Choroid plexus epithelial cell (primary cell): ENCODE measurements around the gene HHATL.
A peak's percentile ranks its signal among the peaks of the same experiment; 100 is the strongest.

Source experiments
- DNase-seq: peaks from one replicate; pipeline ENCODE4 v3.0.0-alpha.2; 2010; ENCODE audit warnings: low read depth
- H3K4me3 ChIP-seq: 2 replicates; pipeline ENCODE4 v1.5.1; 2011; ENCODE audit warnings: low read depth, mild to moderate bottlenecking, control low read depth, low read length, moderate library complexity
- TF ChIP-seq, protein P1 (sequence below): conservative IDR thresholded peaks from 2 replicates; pipeline ENCODE4 v1.5.1; 2011; ENCODE audit warnings: low read depth, mild to moderate bottlenecking, control low read depth, inconsistent platforms, low read length, moderate library complexity

HHATL gene

DNA sequence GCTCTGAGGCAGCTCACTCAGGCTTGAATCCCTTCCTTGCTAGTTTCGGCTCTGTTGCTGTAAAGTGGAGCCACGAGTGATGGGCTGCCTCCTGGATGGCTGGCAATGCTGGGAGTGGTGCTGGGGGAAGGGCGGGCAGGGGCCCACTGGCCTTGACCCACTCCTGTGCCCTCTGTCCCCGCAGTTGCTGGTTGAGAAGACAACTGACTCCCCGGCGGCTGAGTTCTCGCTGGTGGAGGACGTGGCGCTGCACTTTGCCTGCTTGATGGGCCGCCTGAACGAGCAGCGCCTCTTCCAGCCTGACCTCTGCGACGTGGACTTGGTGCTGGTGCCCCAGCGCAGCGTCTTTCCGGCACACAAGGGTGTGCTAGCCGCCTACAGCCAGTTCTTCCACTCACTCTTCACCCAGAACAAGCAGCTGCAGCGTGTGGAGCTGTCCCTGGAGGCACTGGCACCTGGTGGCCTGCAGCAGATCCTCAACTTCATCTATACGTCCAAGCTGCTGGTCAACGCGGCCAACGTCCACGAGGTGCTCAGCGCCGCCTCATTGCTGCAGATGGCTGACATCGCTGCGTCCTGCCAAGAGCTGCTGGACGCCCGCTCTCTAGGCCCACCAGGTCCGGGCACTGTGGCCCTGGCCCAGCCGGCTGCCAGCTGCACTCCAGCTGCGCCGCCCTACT lies 44.4 kb downstream of the HHATL start:
- TF ChIP-seq, protein P1, sequence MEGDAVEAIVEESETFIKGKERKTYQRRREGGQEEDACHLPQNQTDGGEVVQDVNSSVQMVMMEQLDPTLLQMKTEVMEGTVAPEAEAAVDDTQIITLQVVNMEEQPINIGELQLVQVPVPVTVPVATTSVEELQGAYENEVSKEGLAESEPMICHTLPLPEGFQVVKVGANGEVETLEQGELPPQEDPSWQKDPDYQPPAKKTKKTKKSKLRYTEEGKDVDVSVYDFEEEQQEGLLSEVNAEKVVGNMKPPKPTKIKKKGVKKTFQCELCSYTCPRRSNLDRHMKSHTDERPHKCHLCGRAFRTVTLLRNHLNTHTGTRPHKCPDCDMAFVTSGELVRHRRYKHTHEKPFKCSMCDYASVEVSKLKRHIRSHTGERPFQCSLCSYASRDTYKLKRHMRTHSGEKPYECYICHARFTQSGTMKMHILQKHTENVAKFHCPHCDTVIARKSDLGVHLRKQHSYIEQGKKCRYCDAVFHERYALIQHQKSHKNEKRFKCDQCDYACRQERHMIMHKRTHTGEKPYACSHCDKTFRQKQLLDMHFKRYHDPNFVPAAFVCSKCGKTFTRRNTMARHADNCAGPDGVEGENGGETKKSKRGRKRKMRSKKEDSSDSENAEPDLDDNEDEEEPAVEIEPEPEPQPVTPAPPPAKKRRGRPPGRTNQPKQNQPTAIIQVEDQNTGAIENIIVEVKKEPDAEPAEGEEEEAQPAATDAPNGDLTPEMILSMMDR, result no peak
- H3K4me3 ChIP-seq, result no peak overlapping the region

DNA sequence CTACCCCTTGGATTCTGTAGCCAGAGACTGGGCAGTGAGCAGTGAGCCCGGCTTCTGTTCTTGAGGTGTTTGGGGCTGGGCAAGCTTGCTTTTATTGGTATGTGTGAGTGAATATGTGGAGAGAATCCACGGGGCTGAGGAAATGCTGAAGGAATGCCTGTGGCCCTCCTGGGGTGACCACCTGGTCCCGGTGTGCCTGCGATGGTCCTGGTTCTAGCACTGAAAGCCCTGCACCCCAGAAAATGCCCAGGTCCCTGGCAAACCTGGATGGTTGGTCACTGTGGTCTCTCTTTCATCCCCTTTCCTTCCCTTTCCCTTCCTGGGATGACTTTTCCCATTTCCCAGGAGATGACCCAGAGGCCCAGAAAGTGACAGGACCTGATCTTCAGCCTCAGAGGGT lies 44.9 kb downstream of the HHATL start:
- no peak overlapping the region for H3K4me3 ChIP-seq
- no peak for DNase-seq
- TF ChIP-seq, protein P1, result no peak

More for the DNA sequence above, 44.4 kb downstream of the HHATL start:
- DNase-seq, result no peak

DNA sequence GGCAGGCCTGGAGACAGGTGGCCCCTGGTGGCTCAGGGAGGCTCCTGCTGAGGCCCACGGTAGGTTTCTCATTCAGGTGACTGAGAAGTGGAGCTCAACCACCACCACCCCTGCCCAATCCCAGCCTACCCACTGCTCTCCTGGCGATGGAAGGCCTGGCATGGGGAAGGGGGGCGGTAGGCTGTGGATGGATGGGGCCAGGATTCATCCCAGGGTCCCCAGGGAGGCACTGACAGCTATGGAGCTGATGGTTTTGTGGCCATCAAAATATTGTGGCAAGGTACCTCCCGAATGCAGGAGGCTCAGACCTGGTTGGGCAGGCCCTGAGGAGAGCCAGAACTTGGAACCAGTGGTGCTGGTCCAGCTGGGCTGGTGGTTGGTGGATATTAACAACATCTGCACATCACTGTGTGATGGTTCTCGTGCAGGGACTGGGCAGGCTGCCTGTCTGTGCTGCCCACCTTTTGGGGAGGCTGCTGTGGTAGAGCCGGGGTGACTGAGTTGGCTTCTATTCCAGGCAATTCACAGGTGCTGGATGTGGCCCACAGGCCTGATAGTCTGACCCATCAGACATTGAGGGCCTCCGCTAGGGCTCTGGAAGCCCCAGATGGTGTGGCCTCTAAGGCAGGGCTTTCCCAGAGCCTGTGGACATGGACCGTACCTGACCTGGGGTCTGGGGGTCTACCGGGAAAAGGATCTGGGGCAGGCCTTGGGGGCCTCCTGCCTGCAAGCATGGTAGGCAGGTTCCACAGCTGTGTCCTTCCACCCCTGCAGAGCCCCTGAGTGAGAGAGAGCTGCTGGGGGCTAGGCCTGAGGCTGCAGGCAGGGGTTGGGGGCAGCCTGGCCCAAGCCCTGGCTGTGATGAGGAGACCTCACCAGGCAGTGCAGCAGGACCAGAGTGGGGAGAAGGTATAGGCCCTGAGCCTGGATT lies 45.7 kb downstream of the HHATL start:
- H3K4me3 ChIP-seq, result no peak overlapping the region
- TF ChIP-seq, protein P1, result no peak

DNA sequence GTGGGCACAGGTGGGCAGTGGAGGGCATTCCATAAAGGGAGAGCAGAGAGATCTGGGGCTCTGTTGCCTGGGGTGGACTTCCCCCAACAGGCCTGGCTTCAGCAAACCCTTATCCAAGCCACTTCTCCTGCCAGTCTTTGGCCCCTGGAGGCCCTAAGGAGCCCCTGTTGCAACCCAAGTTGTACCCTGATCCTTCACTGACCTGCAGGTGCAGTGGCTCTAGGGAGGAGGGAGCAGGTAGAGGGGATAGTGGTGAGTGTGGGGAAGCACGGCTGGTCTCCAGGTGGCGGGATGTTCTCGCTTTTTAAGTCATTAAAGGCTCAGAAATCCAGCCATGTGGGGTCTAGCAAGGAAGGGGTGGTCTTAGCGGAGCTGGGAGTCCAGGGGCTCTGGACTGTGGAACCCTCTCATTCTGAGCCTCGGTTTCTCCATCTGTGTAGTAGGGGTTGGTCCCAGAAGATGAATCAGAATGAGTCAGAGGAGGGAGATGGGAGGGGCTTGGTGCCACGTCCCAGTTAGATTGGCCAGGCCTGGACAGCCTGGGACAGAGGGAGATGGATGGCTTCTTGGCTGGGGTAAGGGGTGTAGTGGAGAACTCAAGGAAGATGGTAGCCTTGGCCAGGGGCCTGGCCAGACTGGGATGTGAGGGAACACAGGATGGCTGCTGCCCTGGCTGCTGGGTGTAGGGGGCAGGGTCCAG lies 46.5 kb downstream of the HHATL start:
- H3K4me3 ChIP-seq, result no peak overlapping the region
- peak; percentile 38 for DNase-seq
- TF ChIP-seq, protein P1, result no peak

More for the DNA sequence above, 45.7 kb downstream of the HHATL start:
- no peak for DNase-seq

DNA sequence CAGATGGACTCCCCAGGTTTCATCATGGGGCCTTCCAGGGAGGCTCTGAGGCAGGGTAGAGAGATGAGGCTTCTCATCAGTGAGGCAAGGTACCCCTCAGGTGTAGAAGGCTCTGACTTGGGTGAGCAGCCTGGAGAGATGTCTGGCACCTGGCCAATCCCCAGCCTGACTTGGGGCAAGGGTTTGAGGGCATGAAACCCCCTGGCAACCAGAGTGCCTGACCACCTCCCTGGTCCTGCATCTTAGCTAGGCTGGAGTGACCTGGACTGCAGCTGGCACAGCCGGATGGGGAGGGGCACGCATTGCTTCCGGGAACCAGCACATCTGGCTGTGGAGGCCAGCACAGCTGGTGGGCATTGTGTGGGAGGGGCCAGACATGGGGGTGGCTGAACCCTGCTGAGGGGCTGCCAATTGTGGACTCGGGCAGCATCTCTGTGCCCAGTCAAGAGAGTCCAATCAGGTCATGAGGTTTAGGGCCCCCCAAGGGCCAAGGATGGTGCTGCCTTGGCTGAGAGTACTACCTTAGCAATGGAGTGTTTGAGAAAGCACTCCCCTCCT lies 47.2 kb downstream of the HHATL start:
- TF ChIP-seq, protein P1, result no peak
- no peak for DNase-seq
- H3K4me3 ChIP-seq, result peak overlapping the region; percentile 83

DNA sequence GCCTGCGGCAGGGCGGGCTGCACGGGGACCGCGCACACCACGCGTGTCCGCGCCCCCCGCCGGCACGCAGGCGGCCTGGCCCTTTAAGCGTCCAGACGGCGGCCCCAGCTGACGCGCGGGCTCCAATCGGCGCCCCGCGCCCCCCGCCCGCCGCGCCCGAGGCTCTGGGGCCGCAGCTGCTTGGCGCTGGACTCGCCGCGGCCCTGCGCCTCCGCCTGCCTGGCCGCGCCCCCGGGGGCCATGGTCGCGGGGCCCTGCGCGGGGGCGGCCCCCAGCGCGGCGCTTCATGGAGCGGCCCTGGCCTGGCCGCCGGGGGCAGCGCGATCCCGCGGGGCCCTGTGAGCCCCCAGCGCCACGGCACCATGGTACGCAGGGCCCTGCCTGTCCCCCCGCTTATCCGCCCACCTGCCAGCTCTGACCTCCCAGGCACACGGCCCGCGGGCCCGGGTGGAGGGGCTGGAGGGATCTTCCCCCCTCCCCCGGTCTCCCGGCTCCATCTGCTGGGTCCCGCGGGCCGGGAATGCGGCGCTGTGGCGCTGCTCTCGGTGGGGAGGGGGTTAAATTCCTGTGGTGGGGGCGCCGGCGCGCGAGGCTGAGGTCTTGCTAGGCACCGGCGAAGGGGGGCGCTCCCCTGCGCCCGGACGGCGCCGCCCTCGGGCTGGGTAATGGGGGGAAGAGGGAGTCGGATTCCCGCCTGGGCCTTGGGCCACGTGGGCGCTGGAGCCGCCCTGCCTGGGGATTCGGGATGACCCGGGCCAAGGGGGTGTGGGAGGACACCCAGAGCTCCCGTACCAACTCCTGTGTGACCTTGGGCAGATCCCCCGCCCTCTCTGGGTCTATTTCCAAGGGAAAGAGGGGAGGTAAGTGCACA lies 48.0 kb downstream of the HHATL start:
- peak overlapping the region; percentile 83 for H3K4me3 ChIP-seq
- DNase-seq, result peak; percentile 55
- TF ChIP-seq, protein P1, result peak; percentile 6
